Natural killer cell (primary cell): Measurements from ENCODE around the gene SULT1C3. TPM values are rescaled to one million over a fixed set of nuclear protein-coding genes. Genes with fewer than 3 reads are reported as not detected.

Experiments
- ATAC-seq, 3 donors: fragments of 150-1000 bp in 2 of 3; fragments of 200-7000 bp in 1 of 3; cut with Tn5 transposase; 1 replicate in 1 of 3; 2 replicates in 2 of 3; pipeline ENCODE4 v1.10.0; 2021; ENCODE audit warnings: mild to moderate bottlenecking in 2 of 3, moderate library complexity in 2 of 3
- DNase-seq, 2 donors: peaks; one replicate each; pipeline versions ENCODE4 v3.0.0 to v3.0.0-alpha.2; 2013 to 2021; ENCODE audit warnings: mixed read lengths in 1 of 2
- H3K27ac ChIP-seq: one replicate; pipeline ENCODE4 v1.5.1; 2013; ENCODE audit warnings: mild to moderate bottlenecking, low read length
- H3K27me3 ChIP-seq: one replicate; pipeline ENCODE4 v1.6.1; 2013; ENCODE audit warnings: low read length; ENCODE audit not compliant: control insufficient read depth, insufficient read depth
- H3K36me3 ChIP-seq: one replicate; pipeline ENCODE4 v1.6.1; 2013; ENCODE audit warnings: low read length; ENCODE audit not compliant: control insufficient read depth, insufficient read depth
- H3K4me1 ChIP-seq: one replicate; pipeline ENCODE4 v1.6.1; 2013; ENCODE audit warnings: low read length; ENCODE audit not compliant: control insufficient read depth, insufficient read depth
- H3K4me3 ChIP-seq: one replicate; pipeline ENCODE4 v1.5.1; 2013; ENCODE audit warnings: low read length
- H3K9me3 ChIP-seq: one replicate; pipeline ENCODE4 v1.6.1; 2013; ENCODE audit warnings: low read length; ENCODE audit not compliant: control insufficient read depth, insufficient read depth
- H3K27ac Mint-ChIP-seq, 2 donors: one replicate each; pipeline ENCODE4 v1.8.0; 2022; ENCODE audit warnings: mild to moderate bottlenecking in 2 of 2, mixed read lengths in 2 of 2, moderate library complexity in 1 of 2
- H3K27me3 Mint-ChIP-seq, 2 donors: one replicate each; pipeline ENCODE4 v1.8.0; 2022; ENCODE audit warnings: low read depth in 2 of 2, mixed read lengths in 2 of 2
- H3K36me3 Mint-ChIP-seq: one replicate; pipeline ENCODE4 v1.8.0; 2022; ENCODE audit warnings: mixed read lengths
- H3K4me1 Mint-ChIP-seq, 2 donors: one replicate each; pipeline ENCODE4 v1.8.0; 2022; ENCODE audit warnings: mixed read lengths in 2 of 2
- H3K4me3 Mint-ChIP-seq: one replicate; pipeline ENCODE4 v1.8.0; 2022; ENCODE audit warnings: mild to moderate bottlenecking, moderate library complexity, mixed read lengths
- H3K9me3 Mint-ChIP-seq, 2 donors: one replicate each; pipeline ENCODE4 v1.8.0; 2022; ENCODE audit warnings: mixed read lengths in 2 of 2
- WGBS: methylation state at CpG from one replicate; pipeline ENCODE4 v1.1.7; 2013; ENCODE audit warnings: missing lambda C conversion rate; ENCODE audit not compliant: insufficient coverage; 5-methylcytosine and 5-hydroxymethylcytosine counted together
- intact Hi-C: fragments of 100-400 bp; cut with micrococcal nuclease; formaldehyde crosslinking; loops from one replicate; pipeline ENCODE4 v1.14.2; 2022
- total RNA-seq, 4 donors: library from RNA; stranded (reverse); fragments of 120-200 nt in 1 of 4; gene quantifications; one replicate each; pipeline versions ENCODE4 v1.2.3 to v1.2.4, GENCODE V29; 2013 to 2022
- TF ChIP-seq, protein P1 (sequence below): fragments of 200-600 bp; IDR thresholded peaks from one replicate; pipeline ENCODE4 v1.8.0; 2022; ENCODE audit warnings: antibody characterized with exemption

SULT1C3 gene
- total RNA-seq, 3 donors from 2014 or later (not counting 1 experiment from before 2014, with no cell fraction given): not detected

DNA sequence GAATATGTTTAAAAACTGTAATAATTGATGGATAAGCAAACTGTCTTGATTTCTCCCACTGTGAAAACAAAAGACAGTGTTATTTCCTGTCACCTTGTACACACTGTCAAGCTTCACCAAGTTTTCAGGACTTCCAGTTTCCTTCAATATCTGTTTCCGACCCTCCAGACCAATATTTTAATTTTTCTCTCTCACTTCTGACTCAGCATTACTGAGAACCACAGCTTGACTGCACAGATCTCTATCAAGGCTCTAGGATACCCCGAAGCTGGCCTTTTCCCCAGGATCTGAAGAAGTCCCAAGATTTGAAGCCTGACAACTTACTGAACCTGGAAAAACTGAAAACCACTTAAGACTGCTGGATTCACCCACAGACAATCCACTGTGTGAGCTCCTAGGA lies 13.2 kb upstream of the SULT1C3 start:
- Histone ChIP-seq H3K27me3 (no peaks in the 10 kb centered on the region), H3K36me3 (no peaks in the 10 kb centered on the region), H3K4me1 (no peaks in the 10 kb centered on the region), H3K9me3 (peaks cover 9% of the 10 kb centered on the region), H3K27ac (no peak overlapping the region), H3K4me3 (no peak overlapping the region)
- 5% methylated on average over 2 of the region's 2 CpGs for WGBS
- Mint-ChIP-seq H3K4me1 (no peaks in the 10 kb centered on the region), H3K4me3 (no peak overlapping the region), H3K36me3 (no peaks in the 10 kb centered on the region), H3K27ac (no peak overlapping the region), H3K27me3 (peaks cover 0 to 4% of the 10 kb centered on the region in 2 donors), H3K9me3 (peaks cover 5 to 7% of the 10 kb centered on the region in 2 donors)
- intact Hi-C loops: no loop called here
- TF ChIP-seq, protein P1, sequence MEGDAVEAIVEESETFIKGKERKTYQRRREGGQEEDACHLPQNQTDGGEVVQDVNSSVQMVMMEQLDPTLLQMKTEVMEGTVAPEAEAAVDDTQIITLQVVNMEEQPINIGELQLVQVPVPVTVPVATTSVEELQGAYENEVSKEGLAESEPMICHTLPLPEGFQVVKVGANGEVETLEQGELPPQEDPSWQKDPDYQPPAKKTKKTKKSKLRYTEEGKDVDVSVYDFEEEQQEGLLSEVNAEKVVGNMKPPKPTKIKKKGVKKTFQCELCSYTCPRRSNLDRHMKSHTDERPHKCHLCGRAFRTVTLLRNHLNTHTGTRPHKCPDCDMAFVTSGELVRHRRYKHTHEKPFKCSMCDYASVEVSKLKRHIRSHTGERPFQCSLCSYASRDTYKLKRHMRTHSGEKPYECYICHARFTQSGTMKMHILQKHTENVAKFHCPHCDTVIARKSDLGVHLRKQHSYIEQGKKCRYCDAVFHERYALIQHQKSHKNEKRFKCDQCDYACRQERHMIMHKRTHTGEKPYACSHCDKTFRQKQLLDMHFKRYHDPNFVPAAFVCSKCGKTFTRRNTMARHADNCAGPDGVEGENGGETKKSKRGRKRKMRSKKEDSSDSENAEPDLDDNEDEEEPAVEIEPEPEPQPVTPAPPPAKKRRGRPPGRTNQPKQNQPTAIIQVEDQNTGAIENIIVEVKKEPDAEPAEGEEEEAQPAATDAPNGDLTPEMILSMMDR: no peak
- no peak for ATAC-seq
- DNase-seq: no peak

DNA sequence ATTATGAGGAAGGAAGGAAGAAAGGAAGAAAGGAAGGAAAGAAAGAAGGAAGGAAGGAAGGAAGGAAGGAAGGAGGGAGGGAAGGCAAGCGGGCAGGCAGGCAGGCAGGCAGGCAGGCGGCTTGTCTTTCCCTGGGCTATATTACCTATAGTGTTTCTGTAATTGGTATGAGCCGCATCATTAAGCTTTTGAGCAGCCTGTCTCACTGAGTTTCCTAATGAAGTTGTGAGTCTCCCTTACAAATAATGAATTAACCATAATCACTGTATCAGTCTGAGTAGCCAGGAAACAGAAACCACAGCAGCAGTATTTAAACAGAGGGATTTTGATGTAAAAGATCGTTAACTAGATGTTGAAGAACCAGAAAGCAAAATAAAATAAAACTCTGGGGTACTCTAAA lies 11.8 kb upstream of the SULT1C3 start:
- H3K27ac ChIP-seq: no peak overlapping the region
- no peaks in the 10 kb centered on the region for H3K36me3 ChIP-seq
- Mint-ChIP-seq H3K4me3 (no peak overlapping the region), H3K9me3 (peaks cover 2 to 5% of the 10 kb centered on the region in 2 donors), H3K27ac (no peak overlapping the region), H3K27me3 (peaks cover 0 to 4% of the 10 kb centered on the region in 2 donors), H3K4me1 (no peaks in the 10 kb centered on the region), H3K36me3 (no peaks in the 10 kb centered on the region)
- no peak for ATAC-seq
- DNase-seq: no peak
- WGBS: 62% methylated on average over 4 of the region's 4 CpGs
- H3K27me3 ChIP-seq: no peaks in the 10 kb centered on the region
- H3K4me1 ChIP-seq: no peaks in the 10 kb centered on the region
- TF ChIP-seq, protein P1: no peak
- intact Hi-C loops: no loop called here
- H3K9me3 ChIP-seq: peaks cover 8% of the 10 kb centered on the region
- H3K4me3 ChIP-seq: no peak overlapping the region

DNA sequence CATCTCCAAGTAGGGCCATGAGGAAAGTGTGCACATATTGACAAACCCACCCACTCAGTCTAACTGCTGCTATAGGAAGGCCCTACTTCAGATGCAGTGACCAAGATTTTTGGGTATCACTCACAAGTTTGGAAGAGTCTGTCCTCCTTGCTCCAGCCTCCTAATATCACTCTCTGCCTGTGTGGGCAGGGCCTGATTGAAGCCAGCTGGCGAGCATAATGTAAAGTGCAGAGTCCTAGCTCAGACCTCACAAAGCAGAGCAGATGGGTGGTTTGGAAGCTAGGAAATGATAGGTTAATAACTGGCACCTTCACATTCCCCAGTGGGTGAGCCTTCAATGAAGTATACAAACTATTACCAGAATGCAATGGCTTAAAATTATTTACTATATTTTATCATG lies 11.2 kb upstream of the SULT1C3 start:
- no peaks in the 10 kb centered on the region for H3K27me3 ChIP-seq
- peaks cover 0 to 3% of the 10 kb centered on the region in 2 donors for H3K9me3 Mint-ChIP-seq
- H3K27ac ChIP-seq: no peak overlapping the region
- no peak overlapping the region for H3K4me3 ChIP-seq
- H3K4me1 ChIP-seq: no peaks in the 10 kb centered on the region
- DNase-seq (no peak), ATAC-seq (no peak)
- H3K4me3 Mint-ChIP-seq: no peak overlapping the region
- H3K4me1 Mint-ChIP-seq: no peaks in the 10 kb centered on the region
- TF ChIP-seq, protein P1: no peak
- peaks cover 0 to 4% of the 10 kb centered on the region in 2 donors for H3K27me3 Mint-ChIP-seq
- intact Hi-C loops: no loop called here
- no peak overlapping the region for H3K27ac Mint-ChIP-seq
- peaks cover 4% of the 10 kb centered on the region for H3K9me3 ChIP-seq
- WGBS: no CpG with 5 or more reads among the region's 1 CpG
- H3K36me3 ChIP-seq: no peaks in the 10 kb centered on the region
- H3K36me3 Mint-ChIP-seq: no peaks in the 10 kb centered on the region

DNA sequence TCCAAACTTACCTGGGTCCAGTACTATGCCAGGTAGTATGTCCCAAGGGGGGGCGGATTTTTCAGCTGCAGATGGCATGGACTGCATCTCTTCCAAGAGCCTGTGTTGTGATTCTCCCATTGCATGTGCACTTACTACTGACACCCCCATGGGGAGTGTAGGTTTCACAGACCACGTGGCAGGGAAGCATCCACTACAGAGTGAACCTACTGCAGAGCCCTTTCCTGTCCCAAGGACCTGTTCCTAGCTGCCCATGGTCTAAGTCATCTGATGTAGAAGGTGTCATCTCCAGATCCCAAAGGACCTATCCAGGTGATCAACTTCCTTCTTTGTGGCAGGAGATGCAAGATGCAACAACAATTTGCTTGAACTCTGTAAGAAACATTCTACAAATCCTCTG lies 9.9 kb upstream of the SULT1C3 start:
- Mint-ChIP-seq H3K9me3 (peaks cover 0 to 1% of the 10 kb centered on the region in 2 donors), H3K27me3 (peaks cover 0 to 5% of the 10 kb centered on the region in 2 donors), H3K4me3 (no peak overlapping the region), H3K27ac (no peak overlapping the region), H3K4me1 (no peaks in the 10 kb centered on the region), H3K36me3 (no peaks in the 10 kb centered on the region)
- ATAC-seq (no peak), DNase-seq (no peak)
- H3K36me3 ChIP-seq: no peaks in the 10 kb centered on the region
- no peak overlapping the region for H3K4me3 ChIP-seq
- TF ChIP-seq, protein P1: no peak
- no peaks in the 10 kb centered on the region for H3K4me1 ChIP-seq
- intact Hi-C loops: no loop called here
- WGBS: 68% methylated on average over 2 of the region's 2 CpGs
- no peaks in the 10 kb centered on the region for H3K9me3 ChIP-seq
- no peaks in the 10 kb centered on the region for H3K27me3 ChIP-seq
- H3K27ac ChIP-seq: no peak overlapping the region
